HG03060 (cell line): ENCODE measurements around the gene INS.

Source experiments
- ATAC-seq: cut with Tn5 transposase; IDR thresholded peaks from one replicate; pipeline ENCODE4 v1.9.1; 2021; ENCODE audit warnings: low read depth, moderate number of reproducible peaks; ENCODE audit not compliant: unreplicated experiment

Gene INS

GRCh38 chr11:2149864-2150847 lies 10.9 kb downstream of the INS start:
- no peak for ATAC-seq

- no peak for ATAC-seq
These were observed 11.5 kb downstream of the INS start for GRCh38 chr11:2149460-2149859.

- ATAC-seq: no peak
These were observed 12.4 kb downstream of the INS start for GRCh38 chr11:2148595-2148994.

GRCh38 chr11:2147391-2147790 lies 13.6 kb downstream of the INS start:
- no peak for ATAC-seq

- ATAC-seq: no peak
These were observed 15.0 kb downstream of the INS start for GRCh38 chr11:2146051-2146450.

- no peak for ATAC-seq
These were observed 16.3 kb downstream of the INS start for GRCh38 chr11:2144544-2145248.

- no peak for ATAC-seq
These were observed 17.0 kb downstream of the INS start for GRCh38 chr11:2143799-2144543.

- no peak for ATAC-seq
These were observed 17.6 kb downstream of the INS start for GRCh38 chr11:2143477-2143798.

- ATAC-seq: no peak
These were observed 18.2 kb downstream of the INS start for GRCh38 chr11:2142762-2143202.

- ATAC-seq: no peak
These were observed 18.7 kb downstream of the INS start for GRCh38 chr11:2142300-2142759.

GRCh38 chr11:2140411-2141400 lies 20.3 kb downstream of the INS start:
- ATAC-seq: no peak

- ATAC-seq: no peak
These were observed 21.2 kb downstream of the INS start for GRCh38 chr11:2139621-2140337.

- no peak for ATAC-seq
These were observed 21.9 kb downstream of the INS start, which contains the start of gene IGF2 for GRCh38 chr11:2139123-2139521. Gene IGF2, minus strand, starts transcription at chr11:2139389. Its CDS starts 3,866 bp downstream, at chr11:2135523.

GRCh38 chr11:2138431-2139122 lies 22.4 kb downstream of the INS start:
- no peak for ATAC-seq

- no peak for ATAC-seq
These were observed 23.0 kb downstream of the INS start for GRCh38 chr11:2138068-2138430.

- no peak for ATAC-seq
These were observed 23.6 kb downstream of the INS start for GRCh38 chr11:2137202-2138067.

GRCh38 chr11:2136952-2137201 lies 24.1 kb downstream of the INS start:
- ATAC-seq: no peak
